Stomach (tissue), 4 donors: Measurements from ENCODE around the gene LEPR.

Experiments used
- EP300 ChIP-seq: sonication (generic); formaldehyde crosslinking; IDR thresholded peaks from one replicate; pipeline ENCODE4 v1.6.1; 2017; ENCODE audit warnings: antibody characterized with exemption
- POLR2A ChIP-seq, 4 donors: fragments of 450-650 bp; IDR thresholded peaks; one replicate each; pipeline ENCODE4 v1.6.1; 2016; ENCODE audit warnings: antibody characterized with exemption in 4 of 4, control low read depth in 2 of 4, mild to moderate bottlenecking in 1 of 4, moderate library complexity in 1 of 4
- POLR2AphosphoS5 ChIP-seq, 3 donors: sonication (generic); formaldehyde crosslinking; IDR thresholded peaks; one replicate each; pipeline ENCODE4 v1.6.1; 2016; ENCODE audit warnings: antibody characterized with exemption in 3 of 3
- TF ChIP-seq, protein P1 (sequence below), 7 experiments: fragments of 450-650 bp in 4 of 7; fragments of 200-600 bp in 3 of 7; sonication (generic) in 3 of 7; IDR thresholded peaks; one replicate each; pipeline ENCODE4 v1.5.1; 2016 to 2019; ENCODE audit warnings: antibody characterized with exemption in 7 of 7, control low read depth in 2 of 7, mild to moderate bottlenecking in 1 of 7

DNA sequence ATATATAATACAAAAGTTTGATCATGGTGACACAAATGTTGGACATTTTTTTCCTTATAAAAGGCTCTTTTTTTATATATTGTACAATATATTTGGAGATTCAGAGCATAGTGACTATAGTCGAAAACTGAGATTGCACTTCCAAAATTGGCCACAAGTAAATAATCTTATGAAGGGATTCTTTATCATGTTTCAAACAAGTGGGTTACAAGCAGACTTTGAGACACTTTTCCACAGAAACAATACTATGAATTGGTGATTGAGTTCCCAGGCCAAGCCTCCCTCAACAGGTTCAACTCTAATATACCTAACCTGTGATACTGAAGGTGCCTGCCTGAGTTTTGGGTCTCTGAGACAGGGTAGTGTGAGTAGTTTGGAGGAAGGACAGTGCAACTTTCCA is 13.8 kb downstream of the LEPR start:
- TF ChIP-seq, protein P1, sequence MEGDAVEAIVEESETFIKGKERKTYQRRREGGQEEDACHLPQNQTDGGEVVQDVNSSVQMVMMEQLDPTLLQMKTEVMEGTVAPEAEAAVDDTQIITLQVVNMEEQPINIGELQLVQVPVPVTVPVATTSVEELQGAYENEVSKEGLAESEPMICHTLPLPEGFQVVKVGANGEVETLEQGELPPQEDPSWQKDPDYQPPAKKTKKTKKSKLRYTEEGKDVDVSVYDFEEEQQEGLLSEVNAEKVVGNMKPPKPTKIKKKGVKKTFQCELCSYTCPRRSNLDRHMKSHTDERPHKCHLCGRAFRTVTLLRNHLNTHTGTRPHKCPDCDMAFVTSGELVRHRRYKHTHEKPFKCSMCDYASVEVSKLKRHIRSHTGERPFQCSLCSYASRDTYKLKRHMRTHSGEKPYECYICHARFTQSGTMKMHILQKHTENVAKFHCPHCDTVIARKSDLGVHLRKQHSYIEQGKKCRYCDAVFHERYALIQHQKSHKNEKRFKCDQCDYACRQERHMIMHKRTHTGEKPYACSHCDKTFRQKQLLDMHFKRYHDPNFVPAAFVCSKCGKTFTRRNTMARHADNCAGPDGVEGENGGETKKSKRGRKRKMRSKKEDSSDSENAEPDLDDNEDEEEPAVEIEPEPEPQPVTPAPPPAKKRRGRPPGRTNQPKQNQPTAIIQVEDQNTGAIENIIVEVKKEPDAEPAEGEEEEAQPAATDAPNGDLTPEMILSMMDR (IDR thresholded peaks at IDR 0.05): peak in 2 of 7 experiments; percentile 5 to 30
- TF ChIP-seq POLR2AphosphoS5 (IDR thresholded peaks at IDR 0.05) (no peak), POLR2A (IDR thresholded peaks at IDR 0.05) (no peak), EP300 (no peak)
